Measurements from ENCODE around the gene TAPBP. TPM values are rescaled to one million over a fixed set of nuclear protein-coding genes. Genes with fewer than 3 reads are reported as not detected.

TAPBP gene
- total and polyA plus RNA-seq, 9 of the 15 experiments (the other 6 are each of a cell fraction or from before 2014, with no cell fraction given), result 5.6 to 74.0 (median 22.3) TPM

DNA sequence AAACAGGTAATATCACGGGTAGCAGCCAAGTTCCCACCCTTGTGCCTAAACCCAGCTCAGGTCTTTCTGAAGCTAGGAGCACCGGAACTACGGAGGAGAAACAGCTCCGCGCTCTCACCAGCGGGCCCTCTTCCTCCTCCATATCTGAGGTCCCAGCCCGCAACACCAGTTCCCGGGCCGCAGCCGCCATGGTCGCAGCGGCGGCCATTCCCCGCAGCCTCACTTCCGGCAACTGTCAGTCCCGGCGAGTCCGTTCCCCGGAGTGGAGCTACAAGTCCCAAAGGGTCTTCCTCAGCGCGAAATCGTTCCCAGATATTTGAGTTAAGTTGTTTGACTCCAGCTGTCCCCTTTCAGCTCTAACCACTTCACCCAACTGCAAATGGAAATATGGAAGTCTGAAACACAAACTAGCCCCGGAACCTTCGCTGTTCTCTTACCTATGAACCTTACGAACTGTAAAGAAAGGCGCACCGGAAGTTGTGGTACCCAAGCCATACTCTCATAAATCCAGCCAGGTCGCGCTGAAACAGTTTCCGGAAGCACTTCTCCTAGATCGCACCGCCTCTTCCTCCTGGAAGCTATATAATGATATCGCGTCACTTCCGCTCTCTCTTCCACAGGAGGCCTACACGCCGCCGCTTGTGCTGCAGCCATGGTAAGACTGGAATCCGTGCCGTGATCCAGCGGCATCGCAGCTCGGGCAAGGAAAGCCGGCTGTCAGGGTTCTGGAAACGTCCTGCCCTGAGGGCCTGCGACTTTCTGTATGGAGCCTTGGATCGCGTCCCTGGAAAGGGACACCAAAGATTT, 42.2 kb downstream of the TAPBP start, which contains the start of the genes RPS18 and VPS52 (continued):
- TF ChIP-seq, protein P1, sequence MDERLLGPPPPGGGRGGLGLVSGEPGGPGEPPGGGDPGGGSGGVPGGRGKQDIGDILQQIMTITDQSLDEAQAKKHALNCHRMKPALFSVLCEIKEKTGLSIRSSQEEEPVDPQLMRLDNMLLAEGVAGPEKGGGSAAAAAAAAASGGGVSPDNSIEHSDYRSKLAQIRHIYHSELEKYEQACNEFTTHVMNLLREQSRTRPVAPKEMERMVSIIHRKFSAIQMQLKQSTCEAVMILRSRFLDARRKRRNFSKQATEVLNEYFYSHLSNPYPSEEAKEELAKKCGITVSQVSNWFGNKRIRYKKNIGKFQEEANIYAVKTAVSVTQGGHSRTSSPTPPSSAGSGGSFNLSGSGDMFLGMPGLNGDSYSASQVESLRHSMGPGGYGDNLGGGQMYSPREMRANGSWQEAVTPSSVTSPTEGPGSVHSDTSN (CRISPR knock-in tag; IDR thresholded peaks at IDR 0.05; ENCODE audit: low read depth), result no peak
- TF ChIP-seq, protein P1 (tag; conservative IDR thresholded peaks at IDR 0.05; ENCODE audit: low read depth), result peak; percentile 95
- no peak for TF ChIP-seq SMARCB1 (IDR thresholded peaks at IDR 0.05; ENCODE audit: insufficient read length, low read depth)
- TF ChIP-seq ZNF354B (CRISPR knock-in tag; IDR thresholded peaks at IDR 0.05), result 0 out of 2 replicates have a peak, but pooled peaks have one; percentile 32
- no peak for TF ChIP-seq REST (IDR thresholded peaks at IDR 0.05; ENCODE audit: borderline replicate concordance)
- TF ChIP-seq REST (CRISPR knock-in tag; IDR thresholded peaks at IDR 0.05; ENCODE audit: low read depth), result no peak; the same call in 1 of the 2 replicates
- TF ChIP-seq RHOXF2B (CRISPR knock-in tag; conservative IDR thresholded peaks at IDR 0.05), result no peak
- peak; percentile 51; the same call in 1 of the 2 replicates for TF ChIP-seq ZNF3 (CRISPR knock-in tag; IDR thresholded peaks at IDR 0.05)
- peak in 1 of 2 experiments; percentile 100; a peak in 2 of 4 replicates for TF ChIP-seq TRIM24 (IDR thresholded peaks at IDR 0.05)
- TF ChIP-seq, protein P2, sequence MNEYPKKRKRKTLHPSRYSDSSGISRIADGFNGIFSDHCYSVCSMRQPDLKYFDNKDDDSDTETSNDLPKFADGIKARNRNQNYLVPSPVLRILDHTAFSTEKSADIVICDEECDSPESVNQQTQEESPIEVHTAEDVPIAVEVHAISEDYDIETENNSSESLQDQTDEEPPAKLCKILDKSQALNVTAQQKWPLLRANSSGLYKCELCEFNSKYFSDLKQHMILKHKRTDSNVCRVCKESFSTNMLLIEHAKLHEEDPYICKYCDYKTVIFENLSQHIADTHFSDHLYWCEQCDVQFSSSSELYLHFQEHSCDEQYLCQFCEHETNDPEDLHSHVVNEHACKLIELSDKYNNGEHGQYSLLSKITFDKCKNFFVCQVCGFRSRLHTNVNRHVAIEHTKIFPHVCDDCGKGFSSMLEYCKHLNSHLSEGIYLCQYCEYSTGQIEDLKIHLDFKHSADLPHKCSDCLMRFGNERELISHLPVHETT (CRISPR knock-in tag; conservative IDR thresholded peaks at IDR 0.05 in 1 of 2, IDR thresholded peaks at IDR 0.05 in 1 of 2), result peak in 1 of 2 experiments; percentile 96; a peak in 2 of 4 replicates
- no peak for TF ChIP-seq LARP7 (IDR thresholded peaks at IDR 0.05)
- TF ChIP-seq E2F1 (CRISPR knock-in tag; IDR thresholded peaks at IDR 0.05), result peak; percentile 95
- no peak for TF ChIP-seq ZNF445 (CRISPR knock-in tag; IDR thresholded peaks at IDR 0.05; ENCODE audit: low read depth)

Data from K562 (cell line).